PC-3 (cell line): ENCODE data around the gene PVALEF.

Experiments
- EZH2 ChIP-seq: fragments of 300-600 bp; sonication (generic); IDR thresholded peaks from one replicate; pipeline ENCODE4 v1.6.1; 2017; ENCODE audit warnings: antibody characterized with exemption, mild to moderate bottlenecking, low read length; ENCODE audit not compliant: unreplicated experiment
- EZH2phosphoT487 ChIP-seq: fragments of 300-600 bp; sonication (generic); IDR thresholded peaks from 2 replicates; pipeline ENCODE4 v1.6.1; 2018; ENCODE audit warnings: mild to moderate bottlenecking, antibody characterized with exemption, low read length, borderline replicate concordance
- TF ChIP-seq, protein P1 (sequence below): fragments of 300-600 bp; sonication (generic); conservative IDR thresholded peaks from 2 replicates; pipeline ENCODE4 v1.5.1; 2017; ENCODE audit warnings: antibody characterized with exemption, low read depth, mild to moderate bottlenecking, low read length

GRCh38 chr17:81197831-81198490 lies 32.7 kb downstream of the PVALEF start:
- TF ChIP-seq, protein P1, sequence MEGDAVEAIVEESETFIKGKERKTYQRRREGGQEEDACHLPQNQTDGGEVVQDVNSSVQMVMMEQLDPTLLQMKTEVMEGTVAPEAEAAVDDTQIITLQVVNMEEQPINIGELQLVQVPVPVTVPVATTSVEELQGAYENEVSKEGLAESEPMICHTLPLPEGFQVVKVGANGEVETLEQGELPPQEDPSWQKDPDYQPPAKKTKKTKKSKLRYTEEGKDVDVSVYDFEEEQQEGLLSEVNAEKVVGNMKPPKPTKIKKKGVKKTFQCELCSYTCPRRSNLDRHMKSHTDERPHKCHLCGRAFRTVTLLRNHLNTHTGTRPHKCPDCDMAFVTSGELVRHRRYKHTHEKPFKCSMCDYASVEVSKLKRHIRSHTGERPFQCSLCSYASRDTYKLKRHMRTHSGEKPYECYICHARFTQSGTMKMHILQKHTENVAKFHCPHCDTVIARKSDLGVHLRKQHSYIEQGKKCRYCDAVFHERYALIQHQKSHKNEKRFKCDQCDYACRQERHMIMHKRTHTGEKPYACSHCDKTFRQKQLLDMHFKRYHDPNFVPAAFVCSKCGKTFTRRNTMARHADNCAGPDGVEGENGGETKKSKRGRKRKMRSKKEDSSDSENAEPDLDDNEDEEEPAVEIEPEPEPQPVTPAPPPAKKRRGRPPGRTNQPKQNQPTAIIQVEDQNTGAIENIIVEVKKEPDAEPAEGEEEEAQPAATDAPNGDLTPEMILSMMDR = no peak
- TF ChIP-seq EZH2 = no peak
- no peak for TF ChIP-seq EZH2phosphoT487
